Measurements from ENCODE around the gene WFDC1.

Gene WFDC1

DNA sequence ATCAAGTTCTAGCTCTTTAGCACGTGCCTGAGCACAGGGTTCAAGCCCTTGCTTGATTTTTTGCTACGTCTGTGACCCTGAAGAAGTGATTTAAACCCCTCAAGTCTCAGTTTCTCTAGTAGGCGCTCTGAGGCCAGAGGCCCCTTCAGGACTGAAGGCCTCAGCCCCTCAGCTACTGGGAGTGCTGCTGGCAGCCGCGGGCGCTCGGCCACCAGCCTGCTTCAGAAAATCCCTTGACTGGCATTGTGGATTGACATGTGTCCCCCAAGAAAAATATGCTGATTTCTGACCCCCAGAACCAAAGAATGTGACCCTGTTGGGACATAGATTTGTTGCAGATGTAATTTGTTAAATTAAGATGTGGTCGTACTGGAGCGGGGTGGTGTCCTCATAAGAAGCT, 20.2 kb upstream of the WFDC1 start:
- no peak for DNase-seq

DNA sequence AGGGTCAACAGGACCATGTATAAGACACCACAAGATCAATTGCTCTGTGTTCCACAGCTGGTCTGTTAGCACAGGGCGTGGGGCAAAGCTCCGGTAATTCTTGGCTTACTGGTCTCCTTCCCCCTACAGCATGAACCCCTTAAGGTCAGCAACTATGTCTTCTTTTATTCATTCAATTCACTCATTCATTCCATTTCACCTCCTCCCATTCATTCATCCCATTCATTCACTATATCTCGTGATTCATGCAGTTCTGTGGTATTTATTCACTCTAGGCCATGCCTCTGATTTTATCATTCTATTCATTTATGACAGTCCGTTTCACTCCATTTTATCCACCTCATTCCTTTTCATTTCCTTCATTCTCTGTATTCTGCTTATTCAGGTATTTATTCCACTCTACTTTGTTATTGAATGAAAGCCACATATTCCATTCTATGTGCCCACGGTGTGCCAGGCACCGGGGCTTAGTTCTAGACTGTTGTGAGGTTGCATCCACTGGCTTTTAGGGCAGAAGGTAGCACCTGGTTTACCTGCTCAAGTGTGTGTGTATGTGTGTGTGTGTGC, 19.0 kb upstream of the WFDC1 start:
- DNase-seq = no peak

DNA sequence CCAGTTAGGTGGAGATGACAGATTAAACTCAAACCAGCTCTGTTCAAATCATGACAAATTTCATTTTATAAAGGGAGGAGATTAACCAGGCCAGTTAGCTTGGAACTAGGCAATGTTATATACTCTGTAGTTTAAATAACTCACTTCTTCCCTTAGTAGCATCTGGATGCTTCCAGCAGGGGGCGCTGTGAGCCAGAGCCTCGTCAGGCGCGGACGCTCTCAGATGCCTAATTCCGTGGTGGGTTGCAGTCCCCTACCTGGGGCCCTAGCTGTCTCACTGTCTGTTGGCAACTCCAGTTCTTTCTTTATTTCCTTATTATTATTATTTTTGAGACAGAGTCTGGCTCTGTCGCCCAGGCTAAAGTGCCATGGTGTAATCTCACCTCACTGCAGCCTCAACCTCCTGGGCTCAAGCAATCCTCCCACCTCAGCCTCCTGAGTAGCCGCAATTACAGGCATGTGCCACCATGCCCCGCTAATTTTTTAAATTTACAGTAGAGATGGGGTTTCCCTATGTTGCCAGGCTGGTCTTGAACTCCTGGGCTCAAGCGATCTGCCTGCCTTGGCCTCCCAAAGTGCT, 17.3 kb upstream of the WFDC1 start:
- peak; percentile 60 for DNase-seq

DNA sequence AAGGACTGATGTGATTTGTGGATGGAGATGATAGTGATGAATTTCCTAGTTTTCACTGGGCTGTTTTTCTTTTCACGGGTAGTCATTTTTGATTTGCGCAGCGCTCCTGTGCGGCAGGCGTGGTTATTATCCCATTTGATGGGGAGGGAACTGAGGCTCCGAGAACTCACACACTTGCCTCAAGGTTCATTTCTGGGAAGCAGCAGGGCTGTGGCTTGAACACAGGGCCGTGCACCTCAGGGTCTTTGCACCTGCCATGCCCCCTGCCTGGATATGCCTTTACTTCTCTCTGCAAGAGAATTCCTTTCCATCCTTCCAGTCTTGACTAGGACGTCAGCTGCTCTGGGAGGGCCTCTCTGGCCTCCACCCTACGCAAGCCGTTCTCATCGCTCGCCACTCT, 16.3 kb upstream of the WFDC1 start:
- no peak for DNase-seq

DNA sequence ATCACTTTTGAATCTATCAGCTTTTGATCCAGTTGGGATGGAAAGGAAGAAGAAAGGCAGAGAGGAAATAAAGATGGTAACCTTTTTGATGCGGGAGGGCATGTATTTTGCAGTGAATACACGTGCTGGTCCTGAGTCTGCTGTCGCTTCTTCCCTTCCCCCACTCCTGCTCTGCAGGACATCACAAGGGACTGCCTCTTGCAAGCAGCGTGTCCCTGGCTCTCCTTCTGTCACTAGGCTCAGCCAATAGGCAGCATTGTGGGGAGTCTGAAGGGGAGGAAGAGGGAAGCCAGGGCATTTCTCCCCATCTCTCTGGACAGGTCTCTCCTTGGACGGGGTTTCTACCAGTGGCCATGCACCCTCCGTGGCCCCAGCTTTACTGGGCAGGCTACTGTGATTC, 15.7 kb upstream of the WFDC1 start:
- no peak for DNase-seq

DNA sequence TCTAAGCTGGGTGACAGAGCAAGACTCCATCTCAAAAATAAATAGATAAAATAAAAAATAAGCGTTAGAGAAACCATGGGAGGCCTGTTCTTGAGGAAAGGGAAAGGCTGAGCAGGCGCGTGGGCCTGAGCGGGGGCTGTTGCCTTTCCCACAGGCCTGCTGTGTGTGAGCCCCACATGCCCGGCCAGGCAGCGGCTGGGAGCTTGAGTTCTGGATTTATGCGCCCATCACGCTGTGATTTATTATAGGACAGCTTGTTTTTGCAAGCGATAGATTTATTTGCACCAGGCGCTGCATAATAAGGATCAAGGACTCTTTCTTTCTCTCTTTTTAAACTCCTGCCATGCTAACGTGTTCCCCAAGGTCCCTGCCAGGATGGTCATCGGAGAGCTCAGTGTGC, 14.8 kb upstream of the WFDC1 start:
- no peak for DNase-seq

DNA sequence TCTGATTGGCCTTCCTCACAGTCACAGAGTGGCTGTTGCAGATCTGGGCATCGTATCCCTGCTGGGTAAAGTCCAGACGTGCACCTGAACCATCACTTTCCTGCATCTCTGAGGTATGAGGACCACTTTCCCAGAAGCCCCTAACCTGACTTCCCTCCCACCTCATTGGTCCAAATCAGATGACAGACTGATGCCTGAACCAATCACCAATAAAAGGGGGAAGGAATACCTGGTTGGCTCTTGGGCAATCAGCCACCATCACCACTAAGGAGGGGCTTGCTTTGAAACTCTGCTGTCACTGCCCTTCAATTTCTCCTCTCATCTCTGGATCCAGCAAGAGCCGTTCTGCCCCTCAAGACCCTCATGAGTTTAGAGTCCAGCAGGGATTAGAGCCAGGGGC, 13.6 kb upstream of the WFDC1 start:
- DNase-seq = peak; percentile 14

DNA sequence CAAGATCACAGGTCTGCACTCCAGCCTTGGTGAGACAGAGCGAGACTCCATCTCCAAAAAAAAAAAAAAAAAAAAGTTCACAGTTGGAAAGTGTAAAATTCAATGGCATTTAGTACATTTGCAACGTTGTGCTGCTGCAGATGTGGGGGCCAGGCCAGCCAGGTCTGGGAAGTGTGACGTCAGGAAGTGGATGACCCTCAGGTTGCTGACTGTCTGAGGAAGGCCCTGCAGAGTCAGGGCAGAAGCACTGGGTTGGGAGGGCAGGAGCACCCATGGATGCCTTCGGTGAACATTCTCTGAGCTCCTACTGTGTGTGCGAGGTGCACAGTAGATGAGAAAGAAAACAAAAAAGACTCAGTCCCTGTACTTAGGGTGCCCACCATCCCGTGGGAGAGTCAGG, 12.1 kb upstream of the WFDC1 start:
- DNase-seq = no peak

DNA sequence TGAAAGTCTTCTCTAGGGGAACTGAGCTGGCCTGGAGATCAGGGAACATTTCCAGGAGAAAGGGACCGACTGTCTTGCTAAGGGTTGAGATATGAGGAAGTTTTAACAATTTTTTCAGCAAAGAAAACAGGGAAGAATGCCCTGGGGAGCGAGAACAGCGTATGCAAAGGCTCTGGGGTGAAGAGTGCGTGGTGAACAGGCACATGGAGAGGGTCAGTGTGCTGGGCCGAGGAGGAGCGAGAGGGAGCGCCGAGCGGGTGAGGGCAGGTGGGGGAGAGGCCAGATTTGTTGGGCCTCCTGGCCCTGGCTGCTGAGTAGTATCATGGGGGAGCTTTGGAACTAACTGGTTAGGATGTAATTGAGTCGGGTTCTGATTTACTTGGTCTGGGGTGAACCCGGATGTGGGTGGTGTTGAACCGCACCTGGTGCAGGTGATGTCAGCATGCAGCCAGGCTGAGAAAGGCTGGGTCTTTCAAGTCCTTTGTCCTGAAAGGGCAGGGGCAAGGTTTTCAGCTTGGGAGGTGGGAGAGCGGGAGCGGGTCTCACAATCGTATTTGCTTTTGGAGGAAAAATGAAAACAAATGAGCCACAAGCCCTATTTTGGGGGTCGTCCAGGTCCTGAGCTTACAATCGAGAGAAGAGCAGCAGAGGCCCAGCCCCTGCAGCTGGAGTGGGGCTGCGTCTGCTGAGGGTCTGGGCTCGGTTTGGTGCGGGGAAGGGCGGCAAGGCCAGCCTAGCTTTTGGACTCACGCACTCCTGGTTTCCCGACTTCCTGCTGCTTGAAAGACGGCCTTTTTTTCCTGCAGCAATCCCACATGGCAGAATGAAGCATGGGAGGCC, 11.1 kb upstream of the WFDC1 start:
- DNase-seq = no peak

DNA sequence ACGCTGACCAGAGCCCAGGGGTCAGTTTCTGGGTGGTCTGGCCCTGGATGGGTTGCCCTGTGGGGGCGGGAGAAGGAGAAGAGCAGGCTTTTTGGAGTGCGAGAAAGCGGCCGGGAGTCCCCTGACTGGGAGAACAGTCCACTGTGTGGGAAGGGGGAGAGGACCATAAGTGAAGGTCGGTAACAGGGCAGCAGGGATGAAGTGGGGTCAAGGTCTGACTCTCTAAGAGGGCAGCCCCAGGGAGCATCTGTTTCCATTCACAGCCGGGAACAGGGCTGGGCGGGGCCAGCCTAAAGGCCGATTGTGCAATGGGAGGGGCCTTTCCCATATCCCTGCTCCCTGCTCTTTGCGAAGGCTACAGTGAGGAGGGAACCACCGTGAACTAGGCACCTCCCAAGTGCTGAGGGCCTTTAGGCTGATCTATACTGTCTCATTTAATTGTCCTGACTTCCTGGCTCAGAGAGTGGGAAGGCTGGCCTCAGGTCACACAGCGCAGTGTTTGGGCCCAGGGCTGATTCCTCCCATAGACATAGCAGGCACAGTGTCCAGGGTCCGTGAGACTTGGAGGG, 10.4 kb upstream of the WFDC1 start:
- no peak for DNase-seq

DNA sequence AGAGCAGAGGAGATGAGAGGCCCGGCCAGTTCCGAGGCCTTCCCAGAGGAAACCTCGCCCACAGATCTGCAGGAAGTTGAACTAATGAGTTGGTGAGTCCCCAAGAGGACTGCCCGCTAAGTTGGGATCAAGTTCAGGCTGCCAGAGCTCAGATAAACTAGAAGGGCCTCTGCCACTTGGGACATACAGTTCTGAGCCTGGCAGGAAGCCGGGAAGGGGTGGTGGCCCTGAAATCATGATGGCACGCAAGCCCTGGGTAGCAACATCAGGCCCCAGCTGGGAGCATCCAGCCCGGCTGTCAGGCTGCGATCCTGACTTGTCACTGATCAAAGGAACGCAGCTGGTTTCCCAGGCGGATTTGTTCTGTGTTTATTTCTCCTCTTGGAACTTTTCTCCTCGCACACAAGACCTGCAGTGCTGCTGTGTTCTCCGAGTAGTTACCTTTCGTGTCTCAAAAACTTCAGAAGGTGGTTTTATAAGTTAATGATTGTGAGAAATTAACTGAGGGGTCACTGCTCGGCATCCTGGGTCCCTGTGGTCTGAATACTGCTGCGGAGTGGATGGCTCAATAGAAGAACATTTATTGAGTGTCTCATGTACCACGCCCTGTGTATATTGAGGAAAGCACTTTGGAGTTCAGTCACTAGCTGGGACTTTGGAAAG, 8.0 kb upstream of the WFDC1 start:
- DNase-seq = no peak

DNA sequence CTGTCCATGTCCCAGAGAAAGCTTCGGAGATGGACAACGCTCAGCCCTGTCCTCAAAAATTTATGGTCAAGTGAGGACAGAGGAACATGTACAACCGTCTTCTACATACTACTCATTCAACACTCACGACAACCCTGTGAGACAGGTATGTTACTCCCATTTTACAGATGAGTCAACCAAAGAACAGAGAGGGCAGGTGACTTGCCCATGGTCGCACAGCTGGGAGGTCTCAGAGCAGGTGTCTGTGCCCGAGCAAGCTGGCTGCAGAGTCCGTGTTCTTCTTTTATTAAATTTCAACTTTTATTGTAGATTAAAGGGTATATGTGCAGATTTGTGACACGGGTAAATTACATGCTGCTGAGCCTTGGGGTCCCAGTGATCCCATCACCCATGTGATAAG, 5.8 kb upstream of the WFDC1 start:
- no peak for DNase-seq

DNA sequence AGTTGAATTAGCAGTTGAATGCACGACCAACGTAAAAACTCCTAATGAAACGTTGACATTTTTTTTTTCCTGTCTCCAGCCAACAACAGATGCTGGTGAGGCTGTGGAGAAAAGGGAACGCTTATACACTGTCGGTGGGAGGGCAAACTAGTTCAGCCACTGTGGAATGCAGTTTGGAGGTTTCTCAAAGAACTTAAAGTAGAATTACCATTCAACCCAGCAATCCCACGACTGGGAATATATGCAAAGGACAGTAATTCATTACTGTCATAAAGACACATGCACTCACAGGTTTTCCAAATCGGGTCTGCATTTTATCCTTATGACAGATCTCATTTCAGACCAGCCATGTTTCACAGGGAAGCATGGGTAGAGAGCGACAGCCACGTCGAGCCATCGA, 3.5 kb upstream of the WFDC1 start:
- no peak for DNase-seq

DNA sequence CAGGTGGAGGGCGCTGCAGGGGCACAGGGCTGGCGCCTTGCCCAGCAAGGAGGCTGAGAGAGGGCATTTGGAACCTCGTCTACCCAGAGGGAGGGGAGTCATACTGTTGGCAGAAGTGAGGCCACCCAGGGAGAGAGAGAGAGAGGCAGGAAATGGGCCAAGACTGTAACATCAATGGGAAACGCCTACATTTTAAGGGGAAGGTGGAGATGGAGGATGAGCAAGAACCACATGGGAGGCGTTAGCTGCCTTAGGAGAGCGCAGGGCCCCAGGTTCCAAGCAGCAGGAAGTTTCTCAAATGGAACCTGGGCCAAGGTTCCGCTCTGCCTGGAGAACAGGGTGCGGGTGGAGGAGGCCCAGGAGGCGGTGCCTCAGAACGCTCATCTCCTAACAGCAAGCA, 2.7 kb upstream of the WFDC1 start:
- DNase-seq = no peak

DNA sequence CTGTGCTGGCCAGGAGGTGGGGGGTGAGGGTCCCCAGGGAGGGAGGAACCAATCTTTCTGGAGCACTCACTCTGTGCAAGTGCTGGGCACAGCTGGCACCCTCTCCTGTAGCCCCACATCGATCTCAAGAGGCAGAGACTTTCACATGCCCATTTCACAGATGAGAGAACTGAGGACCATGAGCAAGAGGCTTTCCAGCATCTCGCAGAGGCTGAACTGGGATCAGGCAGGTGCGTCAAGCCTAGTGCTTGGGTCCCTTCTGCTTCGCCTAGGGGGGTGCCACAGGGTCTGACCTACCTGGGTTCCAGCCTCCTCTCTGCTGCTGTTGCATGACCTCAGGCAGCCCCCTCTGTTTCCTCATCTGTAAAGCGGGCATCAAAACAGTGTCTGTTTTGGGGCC, 1.3 kb upstream of the WFDC1 start:
- DNase-seq = no peak

DNA sequence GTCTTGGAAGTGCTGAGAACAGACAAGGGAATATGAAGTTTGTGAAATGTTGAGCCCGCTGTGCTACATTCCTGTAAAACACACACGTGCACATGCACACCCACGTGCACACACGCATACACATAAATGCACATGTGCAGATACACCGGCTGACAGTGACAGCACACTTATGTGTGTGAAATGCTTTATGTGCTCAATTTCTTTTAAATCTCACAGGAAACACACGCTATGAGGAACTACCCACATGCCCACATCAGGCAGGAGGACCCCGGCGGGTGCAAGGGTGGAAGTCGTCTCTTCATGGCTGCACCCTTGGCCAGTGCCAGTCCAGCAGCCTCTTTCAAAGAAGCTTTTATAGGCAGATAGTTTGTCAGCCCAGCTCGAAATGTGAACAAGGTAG, 561 bp upstream of the WFDC1 start:
- DNase-seq = no peak

DNA sequence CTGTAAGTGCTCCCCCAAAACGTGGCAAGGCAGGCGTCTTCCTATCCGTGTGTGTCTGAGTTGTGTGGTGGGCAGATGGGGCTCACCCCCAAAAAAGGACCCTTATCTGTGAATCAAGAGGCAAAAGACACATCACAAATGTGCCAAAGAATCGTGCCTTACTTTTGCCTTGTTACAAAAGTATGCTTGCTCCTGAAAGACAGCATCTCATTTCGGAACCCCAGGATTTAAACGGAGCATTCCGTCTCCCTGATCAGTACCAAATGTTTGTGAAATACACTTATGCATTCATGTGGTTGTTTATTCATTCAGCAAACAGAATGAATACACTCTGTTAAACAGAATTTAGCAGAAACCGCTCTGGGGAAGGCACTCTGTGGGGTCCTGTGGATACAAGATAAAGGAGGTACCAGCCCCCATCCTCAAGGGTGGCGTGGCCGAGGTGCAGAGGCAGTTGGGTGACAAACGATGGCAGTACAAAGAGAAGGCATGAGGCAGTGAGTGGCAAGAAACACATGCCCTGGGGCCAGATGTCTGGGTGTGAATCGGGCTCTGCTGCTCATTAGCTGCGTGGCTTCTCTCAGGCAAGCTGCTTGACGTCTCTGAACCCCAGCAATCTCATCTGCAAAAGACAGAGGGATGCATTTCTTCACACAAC, 654 bp downstream of the WFDC1 start:
- no peak for DNase-seq

DNA sequence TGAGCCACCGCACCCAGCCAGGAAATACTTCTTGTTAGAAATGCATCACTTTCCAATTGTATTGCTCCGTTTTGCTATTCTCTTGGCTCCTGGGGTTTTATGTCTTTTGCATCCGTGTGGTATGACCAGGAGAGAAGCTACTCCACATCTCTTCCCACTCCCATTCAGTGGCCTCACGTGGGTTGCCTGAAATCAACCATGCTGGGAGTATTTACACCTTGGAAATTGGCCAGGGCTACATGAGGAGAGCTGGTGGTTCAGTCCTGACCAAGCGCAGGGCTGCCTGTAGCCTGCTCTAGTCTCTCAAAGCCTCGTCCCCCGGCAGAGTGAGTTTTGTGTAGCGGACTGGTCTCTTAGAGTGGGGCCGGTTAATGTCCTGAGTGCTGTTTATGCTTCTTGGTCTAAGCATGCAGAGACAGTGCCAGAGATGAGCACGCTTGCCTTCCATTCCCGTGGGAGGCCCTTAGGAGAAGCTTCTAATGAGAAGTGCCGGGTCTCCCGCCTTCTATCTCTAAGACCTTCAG, 3.8 kb downstream of the WFDC1 start:
- DNase-seq = no peak

DNA sequence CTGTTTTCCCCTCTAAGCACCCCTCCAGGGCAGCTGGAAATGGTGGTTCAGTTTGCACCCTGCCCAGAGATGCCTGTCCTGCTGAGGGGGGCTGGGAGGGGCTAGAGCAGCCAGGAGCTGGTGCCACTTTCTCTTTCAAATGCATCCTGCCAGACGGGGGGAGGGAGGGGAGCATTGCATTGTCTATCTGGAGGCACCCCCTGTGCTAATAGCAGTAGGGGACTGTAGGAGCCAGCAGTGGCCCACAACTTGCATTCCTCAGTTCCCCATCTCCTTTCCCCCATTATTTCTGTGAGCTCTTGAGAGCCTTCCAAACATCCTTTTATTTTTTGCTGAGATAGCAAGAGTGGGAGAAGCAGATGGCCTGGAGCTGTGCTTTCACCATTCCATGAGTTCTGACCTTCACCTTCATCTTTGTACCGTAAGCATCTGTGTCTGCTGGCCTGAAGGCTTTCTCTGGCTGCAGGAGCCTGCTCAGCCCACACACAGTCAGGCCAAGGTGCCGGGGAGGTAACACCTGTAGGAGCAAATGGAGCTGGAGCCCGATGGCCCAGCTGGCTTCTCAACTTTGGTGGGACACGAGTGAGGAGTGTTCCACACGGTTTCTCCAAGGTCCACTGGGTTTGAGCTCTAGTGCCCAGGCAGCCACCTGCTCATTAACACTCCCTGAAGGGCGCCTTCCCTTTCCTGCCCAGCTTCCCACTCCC, 5.2 kb downstream of the WFDC1 start:
- no peak for DNase-seq

DNA sequence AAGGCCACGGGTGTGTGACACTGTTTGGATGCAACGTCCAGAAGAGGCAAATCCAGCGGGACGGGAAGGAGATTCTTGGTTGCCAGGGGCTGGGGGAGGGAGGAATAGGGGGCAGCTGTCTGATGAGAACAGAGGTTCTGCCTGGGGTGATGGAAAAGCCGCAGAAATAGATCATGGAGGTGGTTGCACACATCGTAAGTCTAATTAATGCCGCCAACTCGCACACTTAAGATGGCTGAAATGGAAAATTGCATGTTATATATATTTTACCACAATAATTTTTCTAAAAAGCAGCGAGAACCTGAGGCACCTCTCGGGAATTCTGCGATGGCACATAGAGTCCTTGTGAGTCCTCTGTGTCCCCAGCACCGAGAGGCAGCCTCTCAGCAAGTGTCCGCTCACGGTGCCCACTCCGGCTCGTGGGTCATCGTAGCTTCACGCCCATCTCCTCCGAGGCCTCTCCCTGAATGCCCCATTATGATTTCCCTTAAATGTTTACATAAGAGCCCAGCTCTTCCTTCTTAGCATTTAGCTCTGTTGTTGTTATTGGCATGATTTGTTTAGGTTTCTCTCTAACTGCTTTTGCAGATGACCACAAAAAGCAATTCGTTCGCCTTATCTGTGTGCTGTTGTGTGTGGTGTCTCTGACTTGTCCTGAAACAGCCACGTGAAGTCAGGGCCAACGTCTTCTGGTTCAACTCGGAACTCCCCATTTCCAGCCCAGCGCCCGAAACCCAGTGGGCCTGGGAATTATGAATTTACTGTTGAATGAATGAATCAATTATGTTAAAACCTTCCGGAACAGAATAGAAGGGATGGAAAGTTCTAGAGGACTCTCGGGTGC, 7.7 kb downstream of the WFDC1 start:
- DNase-seq = no peak

DNA sequence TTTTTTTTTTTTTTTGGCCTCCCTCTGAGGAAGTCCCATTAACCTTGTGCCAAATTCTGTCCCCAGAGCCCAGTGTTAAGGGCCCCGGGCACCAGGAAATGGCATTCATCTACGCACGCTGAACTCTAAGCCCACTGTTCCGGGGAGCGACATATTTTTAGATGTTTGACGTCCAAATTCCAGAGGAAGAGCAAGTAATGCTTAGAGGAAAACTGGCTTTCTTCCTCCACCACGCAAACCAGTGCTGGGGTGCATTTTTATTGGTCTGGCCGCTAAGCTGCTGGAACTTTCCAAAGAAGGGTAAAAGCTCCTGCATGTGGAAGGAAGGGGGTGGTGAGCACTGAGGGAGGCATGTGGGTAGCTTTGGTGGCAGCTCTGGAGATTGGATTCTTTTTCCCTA, 8.3 kb downstream of the WFDC1 start:
- DNase-seq = no peak

Data from CD4-positive, alpha-beta T cell treated with Interleukin-21 for 1 hour (primary cell).